DND-41 (cell line): Measurements from ENCODE around the gene DLG2.

Experiments
- ATAC-seq: fragments of 200-7000 bp; cut with Tn5 transposase; 3 replicates; pipeline ENCODE4 v1.9.1; 2021; ENCODE audit warnings: low read depth; ENCODE audit not compliant: insufficient read depth
- DNase-seq: peaks from one replicate; pipeline ENCODE4 v3.0.0-alpha.2; 2020
- H2AFZ ChIP-seq: 2 replicates; pipeline ENCODE4 v1.6.0; 2012; ENCODE audit warnings: low read depth, low read length
- H3K27ac ChIP-seq: 2 replicates; pipeline ENCODE4 v1.5.1; 2012; ENCODE audit warnings: low read length, inconsistent platforms
- H3K27me3 ChIP-seq: fragments of 200-600 bp; sonication (generic); 2 replicates; pipeline ENCODE4 v1.6.0; 2012; ENCODE audit warnings: low read length, mild to moderate bottlenecking, inconsistent platforms; ENCODE audit not compliant: insufficient read depth, poor library complexity
- H3K36me3 ChIP-seq: 2 replicates; pipeline ENCODE4 v1.5.1; 2012; ENCODE audit warnings: low read length, inconsistent platforms; ENCODE audit not compliant: insufficient read depth
- H3K4me1 ChIP-seq: 2 replicates; pipeline ENCODE4 v1.5.1; 2012; ENCODE audit warnings: mild to moderate bottlenecking, low read length; ENCODE audit not compliant: insufficient read depth
- H3K4me2 ChIP-seq: 2 replicates; pipeline ENCODE4 v1.6.0; 2012; ENCODE audit warnings: mild to moderate bottlenecking, moderate library complexity, low read length, inconsistent platforms; ENCODE audit not compliant: insufficient read depth
- H3K4me3 ChIP-seq, 2 experiments: fragments of 200-600 bp in 1 of 2; shearing (Covaris generic) in 1 of 2; 2 replicates each; pipeline ENCODE4 v1.5.1; 2012 to 2016; ENCODE audit warnings: inconsistent platforms in 2 of 2, low read length in 2 of 2, mild to moderate bottlenecking in 2 of 2, low read depth in 1 of 2, moderate library complexity in 1 of 2
- H3K79me2 ChIP-seq: 2 replicates; pipeline ENCODE4 v1.6.0; 2012; ENCODE audit warnings: low read length, inconsistent platforms; ENCODE audit not compliant: insufficient read depth
- H3K9ac ChIP-seq: 2 replicates; pipeline ENCODE4 v1.6.0; 2012; ENCODE audit warnings: low read depth, mild to moderate bottlenecking, inconsistent platforms, low read length, moderate library complexity
- H3K9me3 ChIP-seq: 2 replicates; pipeline ENCODE4 v1.5.1; 2012; ENCODE audit warnings: low read length, moderate library complexity, mild to moderate bottlenecking, inconsistent platforms; ENCODE audit not compliant: insufficient read depth, severe bottlenecking
- H4K20me1 ChIP-seq: 2 replicates; pipeline ENCODE4 v1.6.0; 2012; ENCODE audit warnings: low read length; ENCODE audit not compliant: insufficient read depth
- EZH2 ChIP-seq: IDR thresholded peaks from 3 replicates; pipeline ENCODE4 v1.6.1; 2012; ENCODE audit warnings: borderline replicate concordance, low read depth, mild to moderate bottlenecking, moderate library complexity, low read length, inconsistent platforms; ENCODE audit not compliant: severe bottlenecking
- TF ChIP-seq, protein P1 (sequence below): IDR thresholded peaks from 2 replicates; pipeline ENCODE4 v1.5.1; 2012; ENCODE audit warnings: borderline replicate concordance, low read length, moderate library complexity, mild to moderate bottlenecking; ENCODE audit not compliant: poor library complexity, severe bottlenecking; ENCODE audit errors: extremely low read depth

Gene DLG2

DNA sequence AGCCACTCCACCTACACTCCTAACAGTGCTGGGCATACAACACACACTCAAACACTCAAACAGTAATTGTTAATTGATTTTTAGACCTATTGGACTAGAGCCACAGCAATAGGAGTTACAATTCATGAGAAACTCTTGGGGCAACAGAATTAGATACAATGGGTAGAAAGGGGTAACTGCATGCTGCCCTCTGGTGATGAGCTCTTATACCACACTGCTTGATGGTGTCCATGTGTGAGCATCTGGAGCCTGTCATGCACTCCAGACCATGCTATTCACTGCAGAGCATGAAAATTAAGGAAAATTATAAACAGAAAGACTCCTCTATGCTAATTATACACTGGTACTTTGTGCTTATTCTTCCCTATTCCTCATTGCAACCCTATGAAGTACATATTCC lies 1365.4 kb downstream of the DLG2 start:
- no peak overlapping the region for H3K4me3 ChIP-seq
- H3K36me3 ChIP-seq = no peaks in the 10 kb centered on the region
- no peak for TF ChIP-seq EZH2
- TF ChIP-seq, protein P1, sequence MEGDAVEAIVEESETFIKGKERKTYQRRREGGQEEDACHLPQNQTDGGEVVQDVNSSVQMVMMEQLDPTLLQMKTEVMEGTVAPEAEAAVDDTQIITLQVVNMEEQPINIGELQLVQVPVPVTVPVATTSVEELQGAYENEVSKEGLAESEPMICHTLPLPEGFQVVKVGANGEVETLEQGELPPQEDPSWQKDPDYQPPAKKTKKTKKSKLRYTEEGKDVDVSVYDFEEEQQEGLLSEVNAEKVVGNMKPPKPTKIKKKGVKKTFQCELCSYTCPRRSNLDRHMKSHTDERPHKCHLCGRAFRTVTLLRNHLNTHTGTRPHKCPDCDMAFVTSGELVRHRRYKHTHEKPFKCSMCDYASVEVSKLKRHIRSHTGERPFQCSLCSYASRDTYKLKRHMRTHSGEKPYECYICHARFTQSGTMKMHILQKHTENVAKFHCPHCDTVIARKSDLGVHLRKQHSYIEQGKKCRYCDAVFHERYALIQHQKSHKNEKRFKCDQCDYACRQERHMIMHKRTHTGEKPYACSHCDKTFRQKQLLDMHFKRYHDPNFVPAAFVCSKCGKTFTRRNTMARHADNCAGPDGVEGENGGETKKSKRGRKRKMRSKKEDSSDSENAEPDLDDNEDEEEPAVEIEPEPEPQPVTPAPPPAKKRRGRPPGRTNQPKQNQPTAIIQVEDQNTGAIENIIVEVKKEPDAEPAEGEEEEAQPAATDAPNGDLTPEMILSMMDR = no peak
- no peak overlapping the region for H3K27ac ChIP-seq
- H3K4me1 ChIP-seq = no peaks in the 10 kb centered on the region
- H2AFZ ChIP-seq = no peak overlapping the region
- no peaks in the 10 kb centered on the region for H3K27me3 ChIP-seq
- H3K79me2 ChIP-seq = no peaks in the 10 kb centered on the region
- no peak overlapping the region for H3K4me2 ChIP-seq
- ATAC-seq (no peak), DNase-seq (no peak)
- H3K9me3 ChIP-seq = no peaks in the 10 kb centered on the region
- no peak overlapping the region for H3K9ac ChIP-seq
- no peaks in the 10 kb centered on the region for H4K20me1 ChIP-seq

DNA sequence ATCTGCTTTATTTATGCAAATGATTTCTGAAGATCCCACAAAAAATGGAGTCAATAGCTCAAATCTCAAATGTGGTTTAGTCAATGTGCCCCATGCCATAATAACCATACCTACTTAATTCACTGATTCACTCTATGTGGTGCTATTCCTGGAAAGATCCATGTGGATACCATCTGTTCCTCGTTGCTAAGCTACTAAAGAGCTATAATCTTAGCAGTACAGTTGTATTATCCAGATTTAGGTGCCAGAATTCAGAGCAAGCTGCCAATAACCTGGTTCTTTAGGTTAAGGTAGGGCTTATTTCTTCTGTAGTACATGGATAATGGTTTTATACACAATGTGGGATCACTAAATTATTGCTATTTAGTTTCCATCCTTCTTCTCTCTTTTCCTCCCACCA lies 1366.3 kb downstream of the DLG2 start:
- H3K9ac ChIP-seq = no peak overlapping the region

DNA sequence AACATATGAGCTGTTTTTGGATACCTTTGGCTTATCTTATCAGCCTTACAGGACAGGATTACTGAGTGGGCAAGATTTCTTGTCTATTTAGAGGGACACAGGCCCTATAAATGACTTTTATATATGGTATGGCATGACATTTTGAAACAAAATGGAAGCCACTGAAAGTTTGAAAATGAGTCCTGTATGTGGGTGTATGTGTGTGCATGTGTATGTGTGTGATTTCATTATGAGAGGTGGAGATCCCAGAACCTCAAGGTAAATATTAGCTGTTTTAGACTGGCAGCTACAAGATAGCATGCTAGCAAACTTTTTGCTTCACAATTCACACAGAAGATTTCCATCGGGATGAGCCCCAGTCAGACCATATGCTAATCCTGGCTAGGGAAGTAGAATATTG lies 1370.5 kb downstream of the DLG2 start:
- DNase-seq (no peak), ATAC-seq (no peak)
- Histone ChIP-seq H3K27ac (no peak overlapping the region), H3K4me3 (no peak overlapping the region), H3K36me3 (no peaks in the 10 kb centered on the region), H3K27me3 (no peaks in the 10 kb centered on the region), H3K4me1 (no peaks in the 10 kb centered on the region), H3K9ac (no peak overlapping the region), H2AFZ (no peak overlapping the region), H3K4me2 (no peak overlapping the region), H3K9me3 (no peaks in the 10 kb centered on the region), H3K79me2 (no peaks in the 10 kb centered on the region), H4K20me1 (no peaks in the 10 kb centered on the region)
- TF ChIP-seq EZH2 = no peak
- TF ChIP-seq, protein P1 = no peak

More for the DNA sequence above, 1366.3 kb downstream of the DLG2 start:
- H4K20me1 ChIP-seq = no peaks in the 10 kb centered on the region
- H3K36me3 ChIP-seq = no peaks in the 10 kb centered on the region
- no peak overlapping the region for H2AFZ ChIP-seq
- ATAC-seq (no peak), DNase-seq (no peak)
- H3K4me3 ChIP-seq = no peak overlapping the region
- H3K79me2 ChIP-seq = no peaks in the 10 kb centered on the region
- no peak overlapping the region for H3K4me2 ChIP-seq
- no peak overlapping the region for H3K27ac ChIP-seq
- TF ChIP-seq, protein P1 = no peak
- TF ChIP-seq EZH2 = no peak
- no peaks in the 10 kb centered on the region for H3K4me1 ChIP-seq
- H3K27me3 ChIP-seq = no peaks in the 10 kb centered on the region
- H3K9me3 ChIP-seq = no peaks in the 10 kb centered on the region

DNA sequence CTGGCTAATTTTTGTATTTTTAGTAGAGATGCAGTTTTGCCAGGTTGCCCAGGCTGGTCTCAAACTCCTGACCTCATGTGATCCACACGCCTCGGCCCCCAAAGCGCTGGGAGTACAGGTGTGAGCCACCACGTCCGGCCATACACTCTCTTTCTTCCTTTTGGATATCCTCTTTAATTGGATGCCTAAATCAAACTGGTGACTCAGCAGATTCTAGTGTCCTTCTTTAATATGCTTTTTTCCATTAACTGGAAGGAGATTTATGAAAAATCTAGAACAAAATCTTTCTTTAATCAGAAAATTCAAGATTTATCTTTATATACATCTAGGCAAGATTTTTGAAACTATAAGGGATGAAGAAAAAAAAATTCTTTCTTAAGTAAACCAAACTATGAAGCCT lies 1371.7 kb downstream of the DLG2 start:
- ATAC-seq (no peak), DNase-seq (no peak)
- Histone ChIP-seq H3K4me3 (no peak overlapping the region), H4K20me1 (no peaks in the 10 kb centered on the region), H3K27ac (no peak overlapping the region), H3K4me1 (no peaks in the 10 kb centered on the region), H3K79me2 (no peaks in the 10 kb centered on the region), H3K9ac (no peak overlapping the region), H3K27me3 (no peaks in the 10 kb centered on the region), H3K4me2 (no peak overlapping the region), H2AFZ (no peak overlapping the region), H3K9me3 (no peaks in the 10 kb centered on the region), H3K36me3 (no peaks in the 10 kb centered on the region)
- TF ChIP-seq, protein P1 = no peak
- no peak for TF ChIP-seq EZH2
